ENCODE results near the gene NTM.

- TF ChIP-seq GABPA (IDR thresholded peaks at IDR 0.05; ENCODE audit: low read depth) (no peak), CTCF (IDR thresholded peaks at IDR 0.05; ENCODE audit: insufficient read depth, low read length) (no peak)
Observed at GRCh38 chr11:131618201-131618600, 247.8 kb downstream of the NTM start.
